HEK293 (cell line): ENCODE measurements around the gene SYNE2.
"Not testable (repeated sequence)": the region's sequence is repeated elsewhere in the genome, so short reads cannot be mapped to it uniquely, and the experiment has no call there.

Source experiments
- CTCF ChIA-PET: fragments of 350-600 bp; formaldehyde crosslinking; extraction: SDS; loops from one replicate; lab custom pipeline; 2021; ENCODE audit warnings: antibody characterized with exemption; lab: Yijun Ruan, JAX
- POLR2A ChIA-PET: fragments of 300-600 bp; formaldehyde crosslinking; extraction: SDS; loops from one replicate; lab custom pipeline; 2020; ENCODE audit warnings: antibody characterized with exemption, inconsistent platforms; lab: Yijun Ruan, JAX
- H3K27ac ChIP-seq: fragments of 200-500 bp; sonication (Bioruptor generic); 2 replicates; pipeline ENCODE4 v1.5.1; 2014; ENCODE audit warnings: low read depth, low read length, control low read depth, inconsistent platforms; ENCODE audit errors: extremely low read depth
- H3K36me3 ChIP-seq, 2 experiments: fragments of 200-500 bp in 1 of 2; sonication (Bioruptor generic) in 1 of 2; 1 replicate in 1 of 2; 2 replicates in 1 of 2; pipeline ENCODE4 v1.5.1; 2014 to 2017; ENCODE audit warnings: inconsistent platforms in 2 of 2, low read length in 2 of 2; ENCODE audit not compliant: control insufficient read depth in 2 of 2, insufficient read depth in 1 of 2
- H3K4me1 ChIP-seq: fragments of 200-500 bp; sonication (Bioruptor generic); 2 replicates; pipeline ENCODE4 v1.5.1; 2014; ENCODE audit warnings: mild to moderate bottlenecking, low read length, inconsistent platforms; ENCODE audit not compliant: control insufficient read depth, insufficient read depth
- H3K4me3 ChIP-seq: 2 replicates; pipeline ENCODE4 v1.5.1; 2011; ENCODE audit warnings: low read depth, mild to moderate bottlenecking, control low read depth, low read length, moderate library complexity
- H3K9me3 ChIP-seq: fragments of 200-500 bp; sonication (Bioruptor generic); 2 replicates; pipeline ENCODE4 v1.5.1; 2014; ENCODE audit warnings: low read depth, low read length, inconsistent platforms; ENCODE audit not compliant: control insufficient read depth, insufficient read depth
- MZF1 ChIP-seq: fragments of 450-650 bp; formaldehyde crosslinking; IDR thresholded peaks from 2 replicates; pipeline ENCODE4 v1.5.1; 2017; ENCODE audit warnings: missing biosample characterization, missing genetic modification characterization, borderline replicate concordance
- OSR2 ChIP-seq: fragments of 450-650 bp; formaldehyde crosslinking; IDR thresholded peaks from 2 replicates; pipeline ENCODE4 v1.5.1; 2016; ENCODE audit warnings: missing biosample characterization, missing genetic modification characterization
- ZBTB8A ChIP-seq: fragments of 450-650 bp; formaldehyde crosslinking; IDR thresholded peaks from 2 replicates; pipeline ENCODE4 v1.5.1; 2016; ENCODE audit warnings: missing biosample characterization, missing genetic modification characterization
- ZNF121 ChIP-seq: fragments of 450-650 bp; formaldehyde crosslinking; IDR thresholded peaks from 2 replicates; pipeline ENCODE4 v1.5.1; 2016; ENCODE audit warnings: missing biosample characterization, missing genetic modification characterization
- ZNF558 ChIP-seq: fragments of 450-650 bp; formaldehyde crosslinking; IDR thresholded peaks from 2 replicates; pipeline ENCODE4 v1.5.1; 2016; ENCODE audit warnings: missing biosample characterization, missing genetic modification characterization
- TF ChIP-seq, protein P1 (sequence below): fragments of 450-650 bp; IDR thresholded peaks from 2 replicates; pipeline ENCODE4 v1.5.1; 2018; ENCODE audit warnings: missing biosample characterization, mild to moderate bottlenecking, missing genetic modification characterization
- TF ChIP-seq, protein P2 (sequence below): fragments of 450-650 bp; formaldehyde crosslinking; IDR thresholded peaks from 2 replicates; pipeline ENCODE4 v1.5.1; 2016; ENCODE audit warnings: missing biosample characterization, missing genetic modification characterization
- TF ChIP-seq, protein P3 (sequence below): fragments of 450-650 bp; formaldehyde crosslinking; IDR thresholded peaks from 2 replicates; pipeline ENCODE4 v1.5.1; 2017; ENCODE audit warnings: missing biosample characterization, missing genetic modification characterization

Gene SYNE2

DNA sequence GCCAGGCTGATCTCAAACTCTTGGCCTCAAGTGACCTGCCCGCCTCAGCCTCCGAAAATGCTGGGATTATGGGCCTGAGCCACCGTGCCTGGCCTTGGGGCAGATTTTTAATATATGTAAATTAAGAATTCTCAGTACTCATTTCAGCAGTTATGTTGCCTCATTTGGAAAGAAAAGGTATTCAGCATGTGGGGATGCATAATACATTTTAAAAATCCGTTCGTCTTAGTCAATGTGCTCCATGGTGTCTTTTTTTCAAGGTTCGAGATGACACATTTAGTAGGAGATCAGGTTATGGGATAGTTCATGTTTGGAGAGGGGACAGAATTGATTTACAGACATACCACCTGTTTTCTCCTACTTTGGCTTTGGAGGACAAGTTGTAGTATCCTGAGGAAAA lies 10.2 kb downstream of the SYNE2 start:
- no peaks in the 10 kb centered on the region for H3K36me3 ChIP-seq
- H3K4me3 ChIP-seq = no peak overlapping the region
- ChIA-PET POLR2A (no interaction called here), CTCF (no interaction called here)
- TF ChIP-seq, protein P1, sequence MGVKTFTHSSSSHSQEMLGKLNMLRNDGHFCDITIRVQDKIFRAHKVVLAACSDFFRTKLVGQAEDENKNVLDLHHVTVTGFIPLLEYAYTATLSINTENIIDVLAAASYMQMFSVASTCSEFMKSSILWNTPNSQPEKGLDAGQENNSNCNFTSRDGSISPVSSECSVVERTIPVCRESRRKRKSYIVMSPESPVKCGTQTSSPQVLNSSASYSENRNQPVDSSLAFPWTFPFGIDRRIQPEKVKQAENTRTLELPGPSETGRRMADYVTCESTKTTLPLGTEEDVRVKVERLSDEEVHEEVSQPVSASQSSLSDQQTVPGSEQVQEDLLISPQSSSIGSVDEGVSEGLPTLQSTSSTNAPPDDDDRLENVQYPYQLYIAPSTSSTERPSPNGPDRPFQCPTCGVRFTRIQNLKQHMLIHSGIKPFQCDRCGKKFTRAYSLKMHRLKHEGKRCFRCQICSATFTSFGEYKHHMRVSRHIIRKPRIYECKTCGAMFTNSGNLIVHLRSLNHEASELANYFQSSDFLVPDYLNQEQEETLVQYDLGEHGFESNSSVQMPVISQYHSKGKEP (tag by site-specific recombination) = no peak
- TF ChIP-seq, protein P2, sequence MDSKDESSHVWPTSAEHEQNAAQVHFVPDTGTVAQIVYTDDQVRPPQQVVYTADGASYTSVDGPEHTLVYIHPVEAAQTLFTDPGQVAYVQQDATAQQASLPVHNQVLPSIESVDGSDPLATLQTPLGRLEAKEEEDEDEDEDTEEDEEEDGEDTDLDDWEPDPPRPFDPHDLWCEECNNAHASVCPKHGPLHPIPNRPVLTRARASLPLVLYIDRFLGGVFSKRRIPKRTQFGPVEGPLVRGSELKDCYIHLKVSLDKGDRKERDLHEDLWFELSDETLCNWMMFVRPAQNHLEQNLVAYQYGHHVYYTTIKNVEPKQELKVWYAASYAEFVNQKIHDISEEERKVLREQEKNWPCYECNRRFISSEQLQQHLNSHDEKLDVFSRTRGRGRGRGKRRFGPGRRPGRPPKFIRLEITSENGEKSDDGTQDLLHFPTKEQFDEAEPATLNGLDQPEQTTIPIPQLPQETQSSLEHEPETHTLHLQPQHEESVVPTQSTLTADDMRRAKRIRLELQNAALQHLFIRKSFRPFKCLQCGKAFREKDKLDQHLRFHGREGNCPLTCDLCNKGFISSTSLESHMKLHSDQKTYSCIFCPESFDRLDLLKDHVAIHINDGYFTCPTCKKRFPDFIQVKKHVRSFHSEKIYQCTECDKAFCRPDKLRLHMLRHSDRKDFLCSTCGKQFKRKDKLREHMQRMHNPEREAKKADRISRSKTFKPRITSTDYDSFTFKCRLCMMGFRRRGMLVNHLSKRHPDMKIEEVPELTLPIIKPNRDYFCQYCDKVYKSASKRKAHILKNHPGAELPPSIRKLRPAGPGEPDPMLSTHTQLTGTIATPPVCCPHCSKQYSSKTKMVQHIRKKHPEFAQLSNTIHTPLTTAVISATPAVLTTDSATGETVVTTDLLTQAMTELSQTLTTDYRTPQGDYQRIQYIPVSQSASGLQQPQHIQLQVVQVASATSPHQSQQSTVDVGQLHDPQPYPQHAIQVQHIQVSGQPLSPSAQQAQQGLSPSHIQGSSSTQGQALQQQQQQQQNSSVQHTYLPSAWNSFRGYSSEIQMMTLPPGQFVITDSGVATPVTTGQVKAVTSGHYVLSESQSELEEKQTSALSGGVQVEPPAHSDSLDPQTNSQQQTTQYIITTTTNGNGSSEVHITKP (tag by site-specific recombination) = peak; percentile 65; the same call in 1 of the 2 replicates
- peak; percentile 84; the same call in 1 of the 2 replicates for TF ChIP-seq MZF1 (tag by site-specific recombination)
- H3K4me1 ChIP-seq = peaks cover 8% of the 10 kb centered on the region
- H3K9me3 ChIP-seq = no peaks in the 10 kb centered on the region
- no peak overlapping the region for H3K27ac ChIP-seq

DNA sequence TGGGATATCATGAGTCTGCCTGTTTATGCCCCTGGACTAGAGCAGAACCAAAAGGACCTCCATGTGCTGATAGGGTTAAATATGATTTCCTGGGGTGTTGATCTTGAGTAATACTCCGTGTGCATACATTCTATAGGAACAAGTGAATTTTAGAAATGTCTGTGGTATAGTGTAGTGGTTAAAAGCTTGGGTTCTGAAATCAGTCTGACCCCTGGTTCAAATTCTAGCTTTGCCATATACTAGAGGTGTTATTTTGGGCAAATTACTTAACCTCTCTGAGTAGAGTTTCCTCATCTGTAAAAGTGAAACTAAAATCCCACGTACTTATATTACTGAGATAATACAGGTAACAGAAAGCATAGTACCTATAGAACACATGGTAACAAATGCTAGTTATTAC lies 12.0 kb downstream of the SYNE2 start:
- H3K36me3 ChIP-seq, H3K9me3 ChIP-seq, H3K4me3 ChIP-seq, POLR2A ChIA-PET, H3K27ac ChIP-seq: not testable (repeated sequence)
- CTCF ChIA-PET = interaction anchor here (0.7 kb wide), 1 partner anchor 832 kb away, joined by 3 read pairs; no protein-coding TSS in a partner anchor
- peaks cover 11% of the 10 kb centered on the region for H3K4me1 ChIP-seq

DNA sequence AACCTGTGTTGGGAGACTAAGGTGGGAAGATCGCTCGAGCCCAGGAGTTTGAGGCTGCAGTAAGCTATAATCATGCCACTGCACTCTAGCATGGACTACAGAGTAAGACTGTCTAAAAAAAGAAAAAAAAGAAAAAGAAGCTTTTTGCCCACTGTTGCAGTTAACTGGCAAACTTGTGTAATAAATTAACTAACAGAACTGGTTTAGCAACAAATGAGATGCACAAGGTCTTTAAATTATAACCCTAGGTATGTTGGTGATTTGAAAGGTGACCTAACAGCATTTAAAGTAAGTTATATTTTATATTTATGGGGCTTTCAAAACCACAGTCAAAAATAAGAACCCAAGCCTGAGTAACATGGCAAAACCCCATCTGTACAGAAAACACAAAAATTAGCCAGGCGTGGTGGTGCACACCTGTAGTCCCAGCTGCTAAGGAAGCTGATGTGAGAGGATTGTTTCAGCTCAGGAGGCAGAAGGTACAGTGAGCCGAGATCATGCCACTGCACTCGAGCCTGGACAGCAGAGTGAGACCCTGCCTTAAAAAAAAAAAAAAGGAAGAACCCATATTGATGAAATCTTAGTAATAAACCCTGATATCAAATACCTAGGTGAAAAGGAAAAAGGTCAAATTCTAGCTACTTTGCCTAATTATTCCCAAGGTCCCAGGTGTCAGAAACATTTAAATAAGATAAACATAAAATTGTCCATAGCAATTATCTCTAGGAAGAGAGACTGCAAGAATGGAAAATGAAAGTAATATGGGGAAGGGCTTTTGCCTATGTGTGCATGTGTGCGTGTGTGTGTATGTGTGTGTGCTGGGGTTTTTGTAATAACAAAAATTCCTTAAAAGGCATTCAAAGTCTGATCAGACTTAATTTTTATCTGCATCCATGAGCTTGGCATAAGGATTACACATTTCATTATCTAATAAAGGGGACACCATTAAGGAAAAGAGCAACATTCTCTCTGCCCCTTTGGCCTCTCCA lies 15.4 kb downstream of the SYNE2 start:
- Histone ChIP-seq H3K4me1 (peaks cover 13% of the 10 kb centered on the region), H3K36me3 (no peaks in the 10 kb centered on the region), H3K4me3 (no peak overlapping the region), H3K9me3 (no peaks in the 10 kb centered on the region), H3K27ac (no peak overlapping the region)
- TF ChIP-seq ZNF558 (tag by site-specific recombination) (no peak), ZNF121 (0 out of 2 replicates have a peak, but pooled peaks have one; percentile 28), ZBTB8A (tag by site-specific recombination) (no peak), OSR2 (tag by site-specific recombination) (no peak)
- TF ChIP-seq, protein P3, sequence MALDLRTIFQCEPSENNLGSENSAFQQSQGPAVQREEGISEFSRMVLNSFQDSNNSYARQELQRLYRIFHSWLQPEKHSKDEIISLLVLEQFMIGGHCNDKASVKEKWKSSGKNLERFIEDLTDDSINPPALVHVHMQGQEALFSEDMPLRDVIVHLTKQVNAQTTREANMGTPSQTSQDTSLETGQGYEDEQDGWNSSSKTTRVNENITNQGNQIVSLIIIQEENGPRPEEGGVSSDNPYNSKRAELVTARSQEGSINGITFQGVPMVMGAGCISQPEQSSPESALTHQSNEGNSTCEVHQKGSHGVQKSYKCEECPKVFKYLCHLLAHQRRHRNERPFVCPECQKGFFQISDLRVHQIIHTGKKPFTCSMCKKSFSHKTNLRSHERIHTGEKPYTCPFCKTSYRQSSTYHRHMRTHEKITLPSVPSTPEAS (tag by site-specific recombination) = peak; percentile 36; the same call in 1 of the 2 replicates
- ChIA-PET POLR2A (no interaction called here), CTCF (interaction anchor here (0.6 to 0.7 kb wide), 4 partner anchors 12 to 953 kb away, joined by 3 to 5 read pairs (median 3); no protein-coding TSS in a partner anchor)
